Common myeloid progenitor, CD34-positive (primary cell): ENCODE data around the gene FLACC1.

Experiments used
- CTCF ChIA-PET: fragments of 350-600 bp; sonication (Branson Sonifier 250); formaldehyde crosslinking; loops from one replicate; lab custom pipeline; 2021; ENCODE audit warnings: antibody characterized with exemption; lab: Charles Lee
- POLR2A ChIA-PET: fragments of 350-600 bp; sonication (Branson Sonifier 250); formaldehyde crosslinking; loops from one replicate; lab custom pipeline; 2021; ENCODE audit warnings: antibody characterized with exemption; lab: Charles Lee
- DNase-seq, 3 donors: peaks; one replicate each; pipeline versions ENCODE4 v3.0.0 to v3.0.0-alpha.2; 2013
- H3K27ac ChIP-seq, 2 experiments: 1 replicate in 1 of 2; 2 replicates in 1 of 2; pipeline ENCODE4 v1.7.0; 2013; ENCODE audit warnings: inconsistent platforms in 2 of 2, low read length in 2 of 2, mild to moderate bottlenecking in 2 of 2, low read depth in 1 of 2, moderate library complexity in 1 of 2; ENCODE audit not compliant: severe bottlenecking in 2 of 2, insufficient read depth in 1 of 2, poor library complexity in 1 of 2
- H3K27me3 ChIP-seq, 5 experiments: replicated peaks in 2 of 5; 1 replicate in 3 of 5; 2 replicates in 2 of 5; pipeline versions ENCODE4 v1.6.1 to v1.7.0; 2013; ENCODE audit warnings: low read length in 4 of 5, mild to moderate bottlenecking in 2 of 5, moderate library complexity in 2 of 5, inconsistent platforms in 1 of 5; ENCODE audit not compliant: insufficient read depth in 5 of 5, control insufficient read depth in 4 of 5
- H3K36me3 ChIP-seq, 4 experiments: 1 replicate in 2 of 4; 2 replicates in 2 of 4; pipeline versions ENCODE4 v1.6.1 to v1.7.0; 2013; ENCODE audit warnings: low read length in 3 of 4, control low read depth in 1 of 4, mild to moderate bottlenecking in 1 of 4; ENCODE audit not compliant: control insufficient read depth in 4 of 4, insufficient read depth in 4 of 4
- H3K4me1 ChIP-seq, 4 experiments: 1 replicate in 3 of 4; 2 replicates in 1 of 4; pipeline versions ENCODE4 v1.6.1 to v1.7.1; 2013; ENCODE audit warnings: low read length in 3 of 4, mild to moderate bottlenecking in 3 of 4, control low read depth in 1 of 4, inconsistent platforms in 1 of 4, moderate library complexity in 1 of 4; ENCODE audit not compliant: control insufficient read depth in 4 of 4, insufficient read depth in 4 of 4; ENCODE audit errors: control extremely low read depth in 1 of 4
- H3K4me3 ChIP-seq, 7 experiments: 1 replicate in 4 of 7; 2 replicates in 3 of 7; pipeline versions ENCODE4 v1.5.1 to v1.7.0; 2013; ENCODE audit warnings: mild to moderate bottlenecking in 7 of 7, low read length in 6 of 7, moderate library complexity in 6 of 7, inconsistent platforms in 2 of 7, low read depth in 2 of 7, control low read depth in 1 of 7; ENCODE audit not compliant: insufficient read depth in 4 of 7, control insufficient read depth in 1 of 7; ENCODE audit errors: extremely low read depth in 1 of 7
- H3K9me3 ChIP-seq, 5 experiments: 1 replicate in 4 of 5; 2 replicates in 1 of 5; pipeline versions ENCODE4 v1.6.1 to v1.7.1; 2013; ENCODE audit warnings: low read length in 4 of 5, mild to moderate bottlenecking in 2 of 5, inconsistent platforms in 1 of 5, low read depth in 1 of 5, moderate library complexity in 1 of 5; ENCODE audit not compliant: control insufficient read depth in 4 of 5, insufficient read depth in 2 of 5; ENCODE audit errors: control extremely low read depth in 1 of 5
- WGBS: methylation state at CpG from one replicate; pipeline ENCODE4 v1.1.5; 2013; ENCODE audit not compliant: insufficient coverage; 5-methylcytosine and 5-hydroxymethylcytosine counted together

FLACC1 gene

GRCh38 chr2:201258666-201259615 lies 98.2 kb downstream of the FLACC1 start:
- no peak for DNase-seq
- H3K27me3 ChIP-seq: no peaks in the 10 kb centered on the region
- peak overlapping the region; percentile 27 to 92 (median 68) for H3K4me3 ChIP-seq
- H3K36me3 ChIP-seq: peaks cover 0 to 2% (median 0%) of the 10 kb centered on the region in 4 experiments
- H3K4me1 ChIP-seq: peaks cover 49 to 95% (median 83%) of the 10 kb centered on the region in 4 experiments
- no peaks in the 10 kb centered on the region for H3K9me3 ChIP-seq
- H3K27ac ChIP-seq: peak overlapping the region; percentile 99
- WGBS: 65% methylated on average over 6 of the region's 15 CpGs
- POLR2A ChIA-PET: interaction anchor here (1.0 to 1.6 kb wide), 4 partner anchors 10 to 26 kb away, joined by 3 to 6 read pairs (median 3); no protein-coding TSS in a partner anchor
- CTCF ChIA-PET: interaction anchor here (1.1 to 6.8 kb wide), 10 partner anchors 15 to 105 kb away, joined by 3 to 45 read pairs (median 4); partner anchors contain the start of gene CASP10

DNA sequence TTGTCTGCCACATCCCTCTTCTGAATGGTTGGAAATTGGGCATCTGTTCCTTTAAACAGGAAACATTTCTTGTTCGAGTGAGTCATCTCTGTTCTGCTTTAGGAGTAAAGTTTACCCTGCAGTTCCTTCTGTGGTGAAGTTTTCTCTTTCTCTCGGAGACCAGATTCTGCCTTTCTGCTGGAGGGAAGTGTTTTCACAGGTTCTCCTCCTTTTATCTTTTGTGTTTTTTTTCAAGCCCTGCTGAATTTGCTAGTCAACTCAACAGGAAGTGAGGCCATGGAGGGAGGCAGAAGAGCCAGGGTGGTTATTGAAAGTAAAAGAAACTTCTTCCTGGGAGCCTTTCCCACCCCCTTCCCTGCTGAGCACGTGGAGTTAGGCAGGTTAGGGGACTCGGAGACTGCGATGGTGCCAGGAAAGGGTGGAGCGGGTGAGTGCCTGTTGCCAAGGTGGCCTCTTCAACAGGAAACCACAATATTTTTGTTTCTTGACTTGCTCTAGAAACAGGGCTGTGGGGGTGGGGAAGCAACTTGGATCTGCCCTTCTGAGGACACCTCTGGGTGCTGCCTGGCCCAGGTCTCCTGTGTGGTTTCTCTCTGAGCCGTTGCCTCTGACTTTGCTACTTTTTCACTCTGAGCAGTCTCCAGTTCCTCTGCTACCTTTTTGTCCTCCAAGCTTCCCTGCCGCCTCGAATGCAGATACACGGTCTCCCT lies 99.0 kb downstream of the FLACC1 start:
- ChIA-PET CTCF (interaction anchor here (1.1 to 6.3 kb wide), 8 partner anchors 14 to 106 kb away, joined by 3 to 45 read pairs (median 4); partner anchors contain the start of gene CASP10), POLR2A (interaction anchor here (1.0 to 1.6 kb wide), 3 partner anchors 16 to 25 kb away, joined by 3 to 6 read pairs (median 3); no protein-coding TSS in a partner anchor)
- peak overlapping the region; percentile 27 to 92 (median 68) for H3K4me3 ChIP-seq
- peaks cover 0 to 2% (median 0%) of the 10 kb centered on the region in 4 experiments for H3K36me3 ChIP-seq
- H3K9me3 ChIP-seq: no peaks in the 10 kb centered on the region
- peak overlapping the region; percentile 99 for H3K27ac ChIP-seq
- DNase-seq: peak; percentile 93 to 99 (median 98)
- H3K27me3 ChIP-seq: no peaks in the 10 kb centered on the region
- peaks cover 45 to 94% (median 86%) of the 10 kb centered on the region in 4 experiments for H3K4me1 ChIP-seq
- 0% methylated on average over 10 of the region's 10 CpGs for WGBS

DNA sequence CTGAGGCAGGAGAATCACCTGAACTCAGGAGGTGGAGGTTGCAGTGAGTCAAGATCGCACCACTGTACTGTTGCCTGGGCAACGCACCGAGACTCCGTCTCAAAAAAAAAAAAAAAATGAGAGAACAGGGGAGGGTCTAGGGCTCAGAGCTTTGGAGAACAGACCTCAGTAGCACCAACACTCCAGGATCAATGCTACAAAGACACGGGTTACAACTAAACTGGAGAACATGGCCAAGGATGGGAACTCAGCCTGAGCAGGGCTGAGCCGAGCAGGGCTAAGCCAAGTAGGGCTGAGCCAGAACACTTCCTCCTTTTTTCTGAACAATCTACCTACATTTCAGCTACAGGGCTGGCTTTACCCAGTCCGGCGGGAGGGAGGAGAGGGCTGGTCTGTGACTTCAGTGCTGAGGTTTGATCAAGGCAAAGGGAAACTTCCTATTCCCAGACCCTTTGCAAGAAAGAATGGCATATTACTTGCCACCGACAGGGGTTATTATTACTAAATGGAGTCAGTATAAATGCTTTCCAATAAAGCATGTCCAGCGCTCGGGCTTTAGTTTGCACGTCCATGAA lies 99.7 kb downstream of the FLACC1 start:
- DNase-seq: peak; percentile 91 to 95 (median 93)
- H3K36me3 ChIP-seq: peaks cover 0 to 2% (median 0%) of the 10 kb centered on the region in 4 experiments
- H3K27ac ChIP-seq: peak overlapping the region; percentile 99
- WGBS: 1% methylated on average over 8 of the region's 12 CpGs
- ChIA-PET POLR2A (interaction anchor here (0.7 to 1.6 kb wide), 3 partner anchors 15 to 194 kb away, joined by 3 to 6 read pairs (median 3); partner anchors contain the start of gene TRAK2), CTCF (interaction anchor here (1.1 to 6.3 kb wide), 6 partner anchors 14 to 75 kb away, joined by 3 to 45 read pairs (median 9); partner anchors contain the start of gene CASP10)
- H3K4me1 ChIP-seq: peaks cover 44 to 94% (median 86%) of the 10 kb centered on the region in 4 experiments
- H3K9me3 ChIP-seq: no peaks in the 10 kb centered on the region
- no peaks in the 10 kb centered on the region for H3K27me3 ChIP-seq
- H3K4me3 ChIP-seq: peak overlapping the region; percentile 16 to 92 (median 67)

- peak overlapping the region in 1 of 2 experiments; percentile 99 for H3K27ac ChIP-seq
- 100% methylated on average over 2 of the region's 3 CpGs for WGBS
Observed at GRCh38 chr2:201256082-201256481, 101.1 kb downstream of the FLACC1 start.

DNA sequence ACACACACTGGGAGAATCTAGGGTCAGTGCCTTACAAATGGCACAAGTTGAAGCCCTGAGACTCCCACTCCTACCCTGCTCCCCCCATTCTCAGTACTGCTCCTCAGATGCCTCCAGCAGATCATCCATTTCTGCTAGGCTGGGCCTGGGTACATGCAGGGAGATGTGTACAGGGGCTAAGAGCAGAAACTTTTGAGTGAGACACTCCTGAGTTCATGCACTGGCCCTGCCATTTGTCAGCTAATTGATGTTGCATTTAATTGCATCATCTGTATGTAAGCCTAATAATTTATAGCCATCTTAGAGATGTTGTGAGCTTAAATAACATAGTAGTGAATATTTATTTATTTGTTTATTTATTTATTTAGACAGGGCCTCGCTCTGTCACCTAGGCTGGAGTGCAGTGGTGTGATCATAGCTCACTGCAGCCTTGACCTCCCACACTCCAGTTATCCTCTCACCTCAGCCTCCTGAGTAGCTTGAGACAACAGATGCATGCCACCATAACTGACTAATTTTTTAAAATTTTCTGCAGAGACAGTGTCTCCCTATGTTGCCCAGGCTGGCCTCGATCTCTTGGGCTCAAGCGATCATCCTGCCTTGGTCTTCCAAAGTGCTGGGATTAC lies 101.6 kb downstream of the FLACC1 start:
- H3K9me3 ChIP-seq: no peaks in the 10 kb centered on the region
- H3K27me3 ChIP-seq: no peaks in the 10 kb centered on the region
- DNase-seq: no peak
- no peak overlapping the region for H3K4me3 ChIP-seq
- 100% methylated on average over 2 of the region's 3 CpGs for WGBS
- peak overlapping the region in 1 of 2 experiments; percentile 99 for H3K27ac ChIP-seq
- ChIA-PET CTCF (interaction anchor here (0.6 to 6.2 kb wide), 6 partner anchors 12 to 108 kb away, joined by 3 to 26 read pairs (median 6); no protein-coding TSS in a partner anchor), POLR2A (interaction anchor here (1.2 kb wide), 1 partner anchor 19 kb away, joined by 3 read pairs; no protein-coding TSS in a partner anchor)
- H3K36me3 ChIP-seq: peaks cover 0 to 2% (median under 1%) of the 10 kb centered on the region in 4 experiments
- peaks cover 39 to 88% (median 74%) of the 10 kb centered on the region in 4 experiments for H3K4me1 ChIP-seq

More at GRCh38 chr2:201256082-201256481, 101.1 kb downstream of the FLACC1 start:
- no peaks in the 10 kb centered on the region for H3K27me3 ChIP-seq
- H3K36me3 ChIP-seq: peaks cover 0 to 2% (median 0%) of the 10 kb centered on the region in 4 experiments
- no peaks in the 10 kb centered on the region for H3K9me3 ChIP-seq
- H3K4me1 ChIP-seq: peaks cover 43 to 93% (median 80%) of the 10 kb centered on the region in 4 experiments
- POLR2A ChIA-PET: interaction anchor here (1.2 kb wide), 1 partner anchor 19 kb away, joined by 3 read pairs; no protein-coding TSS in a partner anchor
- no peak for DNase-seq
- no peak overlapping the region for H3K4me3 ChIP-seq
- CTCF ChIA-PET: interaction anchor here (0.6 to 6.2 kb wide), 7 partner anchors 11 to 108 kb away, joined by 3 to 26 read pairs (median 5); no protein-coding TSS in a partner anchor
